MCF 10A (cell line): ENCODE results near the gene TOP1. TPM values are rescaled to one million over a fixed set of nuclear protein-coding genes. Genes with fewer than 3 reads are reported as not detected.

Source experiments
- BruUV-seq: library from RNA; stranded (reverse); fragments of 400-500 nt; replicated peaks from 2 replicates; lab custom pipeline; 2021; lab: Mats Ljungman, UMichigan
- CTCF ChIA-PET: fragments of 300-600 bp; sonication (Branson Sonifier 250); formaldehyde crosslinking; extraction: SDS; loops from one replicate; lab custom pipeline; 2021; ENCODE audit warnings: antibody characterized with exemption, inconsistent platforms; lab: Yijun Ruan, JAX
- POLR2A ChIA-PET: fragments of 300-600, 350-650 bp; sonication (Branson Sonifier 250); formaldehyde crosslinking; extraction: SDS; loops from one replicate; lab custom pipeline; 2020; ENCODE audit warnings: antibody characterized with exemption, inconsistent platforms; lab: Yijun Ruan, JAX
- DNase-seq: peaks from one replicate; pipeline ENCODE4 v3.0.0-alpha.2; 2018; ENCODE audit not compliant: unreplicated experiment
- H3K27ac Mint-ChIP-seq: one replicate; pipeline ENCODE4 v1.8.0; 2022; ENCODE audit warnings: mild to moderate bottlenecking, low read depth, mixed read lengths; ENCODE audit not compliant: unreplicated experiment
- H3K27me3 Mint-ChIP-seq: one replicate; pipeline ENCODE4 v1.8.0; 2022; ENCODE audit warnings: mixed read lengths; ENCODE audit not compliant: insufficient read depth, unreplicated experiment
- H3K36me3 Mint-ChIP-seq: one replicate; pipeline ENCODE4 v1.8.0; 2022; ENCODE audit warnings: mild to moderate bottlenecking, moderate library complexity, mixed read lengths; ENCODE audit not compliant: insufficient read depth, unreplicated experiment
- H3K4me1 Mint-ChIP-seq: one replicate; pipeline ENCODE4 v1.8.0; 2022; ENCODE audit warnings: mixed read lengths; ENCODE audit not compliant: insufficient read depth, unreplicated experiment
- H3K4me3 Mint-ChIP-seq: one replicate; pipeline ENCODE4 v1.8.0; 2022; ENCODE audit warnings: mild to moderate bottlenecking, moderate library complexity, mixed read lengths; ENCODE audit not compliant: unreplicated experiment
- H3K9me3 Mint-ChIP-seq: one replicate; pipeline ENCODE4 v1.8.0; 2022; ENCODE audit warnings: mixed read lengths; ENCODE audit not compliant: unreplicated experiment
- intact Hi-C: fragments of 100-400 bp; cut with micrococcal nuclease; formaldehyde crosslinking; loops from 2 replicates; pipeline ENCODE4 v1.14.1; 2022
- total RNA-seq: library from RNA; stranded (reverse); gene quantifications from 2 replicates; pipeline ENCODE4 v1.2.3, GENCODE V29; 2022
- TF ChIP-seq, protein P1 (sequence below): fragments of 200-600 bp; IDR thresholded peaks from one replicate; pipeline ENCODE4 v1.8.0; 2022; ENCODE audit warnings: antibody characterized with exemption, mild to moderate bottlenecking; ENCODE audit not compliant: unreplicated experiment

Gene TOP1
- total RNA-seq, 1 experiment from 2014 or later, result 174 TPM

DNA sequence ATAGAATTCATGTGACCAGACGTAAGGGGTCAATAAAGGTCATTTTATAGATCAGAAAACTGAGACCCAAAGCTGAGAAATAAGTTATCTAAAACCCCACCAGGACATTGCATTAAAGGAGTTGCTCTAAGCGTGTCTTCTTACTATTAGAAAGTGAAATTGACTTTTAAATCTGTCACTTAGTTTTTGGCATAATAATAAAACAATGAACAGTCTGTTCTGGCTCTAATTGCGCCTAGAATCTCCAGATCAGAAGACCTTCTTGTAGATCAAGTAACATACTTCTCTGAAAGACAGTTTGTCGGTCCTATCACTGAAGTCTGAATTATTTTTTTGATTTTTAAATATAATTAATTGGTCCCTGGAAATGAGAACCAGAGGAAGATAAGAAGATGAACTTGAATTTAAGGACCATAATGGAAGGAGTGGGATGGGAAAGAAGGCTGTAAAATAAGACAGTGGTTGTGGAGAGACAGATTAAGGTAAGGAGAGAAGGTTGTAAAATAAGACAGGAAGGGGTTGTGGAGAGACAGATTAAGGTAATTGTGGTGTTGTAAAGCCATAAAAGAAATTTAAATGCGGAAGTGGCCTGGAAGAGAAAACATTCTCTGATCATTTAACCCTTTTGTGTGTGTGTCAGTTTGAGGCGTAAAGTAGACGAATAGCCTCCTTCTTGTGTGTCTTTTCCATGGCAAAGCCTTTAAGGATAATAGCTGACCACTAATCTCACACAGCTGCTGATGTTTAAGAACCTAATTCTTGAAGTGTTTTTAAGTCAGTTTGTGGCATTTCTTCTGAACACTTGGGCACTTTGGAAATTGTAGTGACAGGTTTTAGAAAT lies 20.1 kb downstream of the TOP1 start:
- intact Hi-C loops, result loop anchor here (5.0 kb wide), 1 partner anchor 56 kb away; no protein-coding TSS in a partner anchor

DNA sequence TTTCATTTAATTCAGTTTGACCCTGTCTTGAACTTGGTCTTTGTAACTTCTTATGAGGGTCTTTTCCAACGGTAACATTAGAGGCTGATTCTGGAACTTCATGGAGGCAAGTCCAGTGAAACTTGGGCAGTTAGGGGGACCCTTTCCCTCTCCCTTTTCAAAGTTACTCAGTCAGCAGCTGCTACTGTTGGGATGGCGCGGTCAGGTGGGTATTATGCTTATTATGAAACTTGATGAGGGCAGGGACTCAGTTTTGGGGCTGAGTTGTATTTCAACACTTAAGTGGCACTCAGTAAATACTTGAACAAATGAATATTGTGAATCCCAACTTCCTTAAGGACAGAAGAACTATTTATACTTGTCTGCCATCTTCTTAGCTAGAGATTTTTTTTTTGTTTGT lies 20.8 kb downstream of the TOP1 start:
- intact Hi-C loops, result loop anchor here (5.0 kb wide), 1 partner anchor 57 kb away; no protein-coding TSS in a partner anchor
- Mint-ChIP-seq H3K9me3 (no peaks in the 10 kb centered on the region), H3K4me3 (no peak overlapping the region), H3K4me1 (peaks cover 74% of the 10 kb centered on the region), H3K36me3 (peaks cover 6% of the 10 kb centered on the region), H3K27ac (no peak overlapping the region), H3K27me3 (no peaks in the 10 kb centered on the region)
- no peak for DNase-seq
- ChIA-PET POLR2A (interaction anchor here (1.1 to 17.9 kb wide), 11 partner anchors 9 to 59 kb away, joined by 3 to 313 read pairs (median 9); partner anchors contain the start of gene TOP1), CTCF (interaction anchor here (0.5 to 11.4 kb wide), 6 partner anchors 24 to 1164 kb away, joined by 3 to 88 read pairs (median 6); no protein-coding TSS in a partner anchor)
- TF ChIP-seq, protein P1, sequence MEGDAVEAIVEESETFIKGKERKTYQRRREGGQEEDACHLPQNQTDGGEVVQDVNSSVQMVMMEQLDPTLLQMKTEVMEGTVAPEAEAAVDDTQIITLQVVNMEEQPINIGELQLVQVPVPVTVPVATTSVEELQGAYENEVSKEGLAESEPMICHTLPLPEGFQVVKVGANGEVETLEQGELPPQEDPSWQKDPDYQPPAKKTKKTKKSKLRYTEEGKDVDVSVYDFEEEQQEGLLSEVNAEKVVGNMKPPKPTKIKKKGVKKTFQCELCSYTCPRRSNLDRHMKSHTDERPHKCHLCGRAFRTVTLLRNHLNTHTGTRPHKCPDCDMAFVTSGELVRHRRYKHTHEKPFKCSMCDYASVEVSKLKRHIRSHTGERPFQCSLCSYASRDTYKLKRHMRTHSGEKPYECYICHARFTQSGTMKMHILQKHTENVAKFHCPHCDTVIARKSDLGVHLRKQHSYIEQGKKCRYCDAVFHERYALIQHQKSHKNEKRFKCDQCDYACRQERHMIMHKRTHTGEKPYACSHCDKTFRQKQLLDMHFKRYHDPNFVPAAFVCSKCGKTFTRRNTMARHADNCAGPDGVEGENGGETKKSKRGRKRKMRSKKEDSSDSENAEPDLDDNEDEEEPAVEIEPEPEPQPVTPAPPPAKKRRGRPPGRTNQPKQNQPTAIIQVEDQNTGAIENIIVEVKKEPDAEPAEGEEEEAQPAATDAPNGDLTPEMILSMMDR, result no peak
- BruUV-seq, result no TSS peak

More for the DNA sequence above, 20.1 kb downstream of the TOP1 start:
- ChIA-PET POLR2A (interaction anchor here (0.6 to 17.9 kb wide), 13 partner anchors 9 to 86 kb away, joined by 3 to 313 read pairs (median 8); partner anchors contain the start of gene TOP1), CTCF (interaction anchor here (0.6 to 11.4 kb wide), 10 partner anchors 13 to 291 kb away, joined by 3 to 88 read pairs (median 5); partner anchors contain the start of gene LPIN3)
- peak overlapping the region; percentile 73 for H3K4me3 Mint-ChIP-seq
- H3K4me1 Mint-ChIP-seq, result peaks cover 69% of the 10 kb centered on the region
- peak overlapping the region; percentile 5 for H3K27ac Mint-ChIP-seq
- BruUV-seq, result no TSS peak
- no peaks in the 10 kb centered on the region for H3K27me3 Mint-ChIP-seq
- TF ChIP-seq, protein P1, result no peak
- peaks cover 6% of the 10 kb centered on the region for H3K36me3 Mint-ChIP-seq
- H3K9me3 Mint-ChIP-seq, result no peaks in the 10 kb centered on the region
- DNase-seq, result no peak

DNA sequence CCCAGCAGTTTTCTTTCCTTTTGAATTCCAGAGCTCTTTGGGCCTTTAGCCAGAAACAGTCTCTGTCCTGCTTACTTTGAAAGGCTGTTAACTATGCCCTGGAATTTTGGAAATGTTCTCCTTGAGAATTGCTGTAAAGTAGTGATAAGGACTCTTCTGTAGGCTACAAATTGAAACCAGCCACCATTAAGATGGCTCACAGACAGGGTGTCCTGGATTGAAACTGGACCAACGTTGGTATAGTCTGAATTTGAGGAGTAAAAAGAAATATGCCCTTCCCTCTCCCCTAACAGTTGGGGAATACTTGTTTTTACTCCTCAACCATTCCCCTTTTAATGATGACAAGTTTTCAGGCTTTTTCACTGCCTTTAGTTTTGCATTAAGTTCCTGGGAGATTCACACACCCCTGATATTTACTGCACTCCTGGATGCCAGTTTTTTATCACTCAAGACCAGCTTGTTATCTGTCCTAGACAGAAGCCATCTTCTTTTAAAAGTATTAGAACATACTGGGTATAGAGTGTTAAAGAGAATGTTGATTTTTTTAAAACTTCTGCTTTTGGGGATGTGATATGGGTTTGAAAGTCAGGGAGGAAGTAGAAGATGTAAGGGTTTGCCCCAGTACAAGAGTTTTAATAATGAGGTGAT lies 21.9 kb downstream of the TOP1 start:
- peak overlapping the region; percentile 20 for H3K27ac Mint-ChIP-seq
- ChIA-PET POLR2A (interaction anchor here (0.6 to 17.9 kb wide), 16 partner anchors 10 to 362 kb away, joined by 3 to 313 read pairs (median 6); partner anchors contain the start of gene TOP1), CTCF (interaction anchor here (0.6 to 11.4 kb wide), 11 partner anchors 9 to 252 kb away, joined by 3 to 88 read pairs (median 3); no protein-coding TSS in a partner anchor)
- H3K4me3 Mint-ChIP-seq, result no peak overlapping the region
- TF ChIP-seq, protein P1, result no peak
- intact Hi-C loops, result no loop called here
- BruUV-seq, result no TSS peak
- H3K27me3 Mint-ChIP-seq, result no peaks in the 10 kb centered on the region
- peaks cover 75% of the 10 kb centered on the region for H3K4me1 Mint-ChIP-seq
- DNase-seq, result no peak
- no peaks in the 10 kb centered on the region for H3K9me3 Mint-ChIP-seq
- peaks cover 6% of the 10 kb centered on the region for H3K36me3 Mint-ChIP-seq
